Epithelial cell of proximal tubule (primary cell): Measurements from ENCODE around the gene FAM177A1. TPM values are rescaled to one million over a fixed set of nuclear protein-coding genes. Genes with fewer than 3 reads are reported as not detected.
"Not testable (repeated sequence)": the region's sequence is repeated elsewhere in the genome, so short reads cannot be mapped to it uniquely, and the experiment has no call there.

Experiments used
- DNase-seq: peaks from one replicate; pipeline ENCODE4 v3.0.0-alpha.2; 2011; ENCODE audit warnings: low read depth
- H3K4me3 ChIP-seq: 2 replicates; pipeline ENCODE4 v1.5.1; 2011; ENCODE audit warnings: low read depth, mild to moderate bottlenecking, low read length
- total RNA-seq: library from RNA; depleted of rRNA; stranded (reverse); fragments of >200 nt; gene quantifications from 2 replicates; pipeline ENCODE4 v1.2.3, GENCODE V29; 2015
- TF ChIP-seq, protein P1 (sequence below): conservative IDR thresholded peaks from 2 replicates; pipeline ENCODE4 v1.5.1; 2012; ENCODE audit warnings: low read depth, mild to moderate bottlenecking, low read length

Gene FAM177A1
- total RNA-seq, 1 donor from 2014 or later = 35.9 TPM

DNA sequence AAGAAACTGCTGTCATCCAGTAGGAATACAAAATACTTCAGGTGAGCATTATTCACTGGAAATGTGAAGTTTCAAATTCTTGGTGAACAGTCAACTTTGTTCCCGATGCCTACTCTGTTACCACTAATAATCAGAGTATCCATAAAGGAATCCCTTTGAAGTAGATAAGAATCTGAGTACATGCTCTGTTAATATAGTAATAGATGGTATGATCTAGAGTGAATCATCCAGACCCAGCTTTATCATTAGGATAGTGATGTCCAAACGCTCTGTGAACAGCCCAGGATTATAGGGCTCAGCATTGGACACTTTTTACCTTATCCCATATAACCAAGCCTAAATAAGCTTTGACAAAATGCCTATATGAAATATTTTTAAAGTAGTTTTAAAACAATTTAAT lies 42.4 kb downstream of the FAM177A1 start:
- TF ChIP-seq, protein P1, sequence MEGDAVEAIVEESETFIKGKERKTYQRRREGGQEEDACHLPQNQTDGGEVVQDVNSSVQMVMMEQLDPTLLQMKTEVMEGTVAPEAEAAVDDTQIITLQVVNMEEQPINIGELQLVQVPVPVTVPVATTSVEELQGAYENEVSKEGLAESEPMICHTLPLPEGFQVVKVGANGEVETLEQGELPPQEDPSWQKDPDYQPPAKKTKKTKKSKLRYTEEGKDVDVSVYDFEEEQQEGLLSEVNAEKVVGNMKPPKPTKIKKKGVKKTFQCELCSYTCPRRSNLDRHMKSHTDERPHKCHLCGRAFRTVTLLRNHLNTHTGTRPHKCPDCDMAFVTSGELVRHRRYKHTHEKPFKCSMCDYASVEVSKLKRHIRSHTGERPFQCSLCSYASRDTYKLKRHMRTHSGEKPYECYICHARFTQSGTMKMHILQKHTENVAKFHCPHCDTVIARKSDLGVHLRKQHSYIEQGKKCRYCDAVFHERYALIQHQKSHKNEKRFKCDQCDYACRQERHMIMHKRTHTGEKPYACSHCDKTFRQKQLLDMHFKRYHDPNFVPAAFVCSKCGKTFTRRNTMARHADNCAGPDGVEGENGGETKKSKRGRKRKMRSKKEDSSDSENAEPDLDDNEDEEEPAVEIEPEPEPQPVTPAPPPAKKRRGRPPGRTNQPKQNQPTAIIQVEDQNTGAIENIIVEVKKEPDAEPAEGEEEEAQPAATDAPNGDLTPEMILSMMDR = no peak
- no peak overlapping the region for H3K4me3 ChIP-seq
- no peak for DNase-seq

DNA sequence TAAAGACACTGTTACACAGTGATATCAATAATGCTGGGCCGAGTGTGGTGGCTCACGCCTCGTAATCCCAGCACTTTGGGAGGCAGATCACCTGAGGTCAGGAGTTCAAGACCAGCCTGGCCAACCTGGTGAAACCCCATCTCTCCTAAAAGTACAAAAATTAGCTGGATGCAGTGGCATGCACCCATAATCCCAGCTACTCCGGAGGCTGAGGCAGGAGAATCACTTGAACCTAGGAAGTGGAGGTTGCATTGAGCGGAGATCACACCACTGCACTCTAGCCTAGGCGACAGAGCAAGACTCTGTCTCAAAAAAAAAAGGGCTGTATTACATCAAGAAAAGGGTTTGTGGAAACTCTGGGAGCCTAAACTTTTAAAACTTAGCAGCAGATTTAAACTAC lies 48.6 kb downstream of the FAM177A1 start:
- H3K4me3 ChIP-seq, DNase-seq: not testable (repeated sequence)

DNA sequence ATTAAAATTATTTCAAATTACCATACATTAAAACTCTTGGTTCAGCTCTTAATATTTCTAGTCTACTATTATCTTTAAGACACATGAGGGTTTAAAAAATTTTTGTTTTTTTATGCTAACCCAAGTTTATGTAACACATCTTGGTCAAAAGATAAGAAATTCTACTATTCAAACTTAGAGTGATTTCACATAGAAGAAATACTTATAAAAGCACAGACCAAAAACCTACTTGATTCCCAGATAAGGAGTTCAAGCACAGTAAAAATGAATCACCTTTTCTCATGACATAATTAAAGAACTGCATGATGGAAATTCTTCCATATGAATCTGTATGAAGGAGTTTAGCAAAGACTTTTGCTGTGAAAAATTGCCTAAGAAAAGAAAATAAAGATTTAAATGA lies 61.8 kb downstream of the FAM177A1 start:
- no peak overlapping the region for H3K4me3 ChIP-seq
- DNase-seq = no peak
- TF ChIP-seq, protein P1 = no peak

DNA sequence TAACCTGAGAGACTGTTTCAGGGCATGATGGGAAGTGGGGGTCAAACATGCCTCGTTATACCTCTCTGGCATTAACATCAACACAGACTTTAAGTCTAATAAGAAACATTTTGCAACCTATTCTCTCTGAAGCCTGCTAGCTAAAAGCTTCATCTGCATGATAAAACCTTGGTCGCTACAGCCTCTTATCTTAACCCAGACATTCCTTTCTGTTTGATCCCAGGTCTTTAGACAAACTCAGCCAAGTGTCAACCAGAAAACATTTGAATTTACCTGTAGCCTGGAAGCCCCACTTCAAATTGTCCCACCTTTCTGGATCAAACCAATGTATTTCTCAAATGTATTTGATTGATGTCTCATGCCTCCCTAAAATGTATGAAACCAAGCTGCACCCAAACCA lies 66.6 kb downstream of the FAM177A1 start:
- no peak for DNase-seq
- TF ChIP-seq, protein P1 = no peak
- H3K4me3 ChIP-seq = no peak overlapping the region

DNA sequence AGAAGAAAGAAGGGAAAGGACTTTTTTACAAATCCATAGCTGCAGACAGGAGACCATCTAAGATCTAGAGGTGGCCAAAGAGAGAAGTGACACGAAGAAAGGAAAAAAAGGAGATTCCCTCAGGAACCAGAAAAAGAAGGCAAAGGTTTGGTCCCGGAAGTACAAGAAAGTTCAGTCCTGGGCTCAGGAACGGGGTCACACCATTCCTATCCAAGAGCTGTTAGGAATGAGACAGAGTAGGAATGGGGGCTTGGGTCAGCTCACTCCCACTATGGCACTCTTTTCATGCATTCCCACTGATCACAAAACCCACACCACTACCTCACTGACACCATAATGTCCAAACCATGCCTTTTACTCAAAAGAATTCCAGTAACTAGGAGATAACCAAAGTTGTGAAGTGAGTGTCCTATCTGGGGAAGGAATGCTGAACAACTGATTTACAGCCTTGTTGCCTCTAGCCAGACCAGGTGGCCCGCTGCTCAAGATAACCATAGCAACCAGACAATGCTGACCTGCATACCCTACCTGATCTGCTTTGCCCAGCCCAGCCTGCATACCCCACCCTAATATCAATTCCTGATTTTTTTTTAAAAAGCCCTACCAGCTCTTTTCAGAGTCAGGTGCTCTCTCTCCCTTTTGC lies 67.4 kb downstream of the FAM177A1 start:
- DNase-seq = no peak
- H3K4me3 ChIP-seq = no peak overlapping the region
- TF ChIP-seq, protein P1 = no peak

DNA sequence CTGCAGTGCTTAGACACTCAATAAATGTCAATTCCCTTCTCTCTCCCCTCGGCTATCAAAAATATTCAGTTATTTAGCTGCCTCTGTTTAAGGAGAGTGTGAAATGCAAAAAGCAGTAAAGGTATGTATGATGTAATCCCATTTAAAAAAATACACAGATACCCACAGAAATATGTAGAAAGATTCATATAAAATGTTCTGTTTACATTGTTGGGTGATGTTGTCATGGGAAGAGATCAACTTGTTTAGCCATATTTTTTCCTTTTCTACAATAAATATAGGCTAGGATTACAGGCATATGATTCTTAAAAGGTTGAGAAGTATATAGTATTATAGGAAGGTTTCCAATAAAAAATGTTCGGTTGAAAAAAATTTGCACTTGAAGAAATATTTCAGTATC lies 68.0 kb downstream of the FAM177A1 start:
- TF ChIP-seq, protein P1 = no peak
- H3K4me3 ChIP-seq = no peak overlapping the region
- DNase-seq = no peak

DNA sequence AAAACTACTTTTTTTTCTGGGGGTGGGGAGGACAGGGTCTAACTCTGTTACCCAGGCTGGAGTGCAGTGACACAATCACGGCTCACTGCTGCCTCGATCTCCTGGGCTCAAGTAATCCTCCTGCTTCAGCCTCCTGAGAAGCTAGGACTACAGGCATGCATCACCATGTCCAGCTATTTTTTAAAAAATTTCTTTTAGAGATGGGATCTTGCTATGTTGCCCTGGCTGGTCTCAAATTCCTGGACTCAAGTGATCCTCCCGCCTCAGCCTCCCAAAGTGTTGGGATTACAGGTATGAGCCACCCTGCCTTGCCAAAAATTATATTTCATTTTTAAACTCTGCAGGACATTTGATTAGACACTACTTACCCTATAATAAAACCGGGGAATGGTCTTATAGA lies 70.2 kb downstream of the FAM177A1 start:
- no peak for DNase-seq
- TF ChIP-seq, protein P1 = no peak

More for the DNA sequence above, 70.2 kb downstream of the FAM177A1 start:
- H3K4me3 ChIP-seq = no peak overlapping the region
